Hematopoietic multipotent progenitor cell (in vitro differentiated cells): Measurements from ENCODE around the gene PRKAG1. TPM values are rescaled to one million over a fixed set of nuclear protein-coding genes. Genes with fewer than 3 reads are reported as not detected.

Experiments used
- DNase-seq, 3 donors: peaks; one replicate each; pipeline ENCODE4 v3.0.0-alpha.2; 2011 to 2015; ENCODE audit warnings: low read depth in 2 of 3, low spot score in 2 of 3
- total RNA-seq: library from RNA; depleted of rRNA; stranded (reverse); fragments of >200 nt; gene quantifications from one replicate; pipeline ENCODE4 v1.2.3, GENCODE V29; 2012

The PRKAG1 gene
- total RNA-seq, 1 donor: 38.0 TPM

GRCh38 chr12:48970702-48971334, 47.8 kb downstream of the PRKAG1 start:
- DNase-seq: no peak

DNA sequence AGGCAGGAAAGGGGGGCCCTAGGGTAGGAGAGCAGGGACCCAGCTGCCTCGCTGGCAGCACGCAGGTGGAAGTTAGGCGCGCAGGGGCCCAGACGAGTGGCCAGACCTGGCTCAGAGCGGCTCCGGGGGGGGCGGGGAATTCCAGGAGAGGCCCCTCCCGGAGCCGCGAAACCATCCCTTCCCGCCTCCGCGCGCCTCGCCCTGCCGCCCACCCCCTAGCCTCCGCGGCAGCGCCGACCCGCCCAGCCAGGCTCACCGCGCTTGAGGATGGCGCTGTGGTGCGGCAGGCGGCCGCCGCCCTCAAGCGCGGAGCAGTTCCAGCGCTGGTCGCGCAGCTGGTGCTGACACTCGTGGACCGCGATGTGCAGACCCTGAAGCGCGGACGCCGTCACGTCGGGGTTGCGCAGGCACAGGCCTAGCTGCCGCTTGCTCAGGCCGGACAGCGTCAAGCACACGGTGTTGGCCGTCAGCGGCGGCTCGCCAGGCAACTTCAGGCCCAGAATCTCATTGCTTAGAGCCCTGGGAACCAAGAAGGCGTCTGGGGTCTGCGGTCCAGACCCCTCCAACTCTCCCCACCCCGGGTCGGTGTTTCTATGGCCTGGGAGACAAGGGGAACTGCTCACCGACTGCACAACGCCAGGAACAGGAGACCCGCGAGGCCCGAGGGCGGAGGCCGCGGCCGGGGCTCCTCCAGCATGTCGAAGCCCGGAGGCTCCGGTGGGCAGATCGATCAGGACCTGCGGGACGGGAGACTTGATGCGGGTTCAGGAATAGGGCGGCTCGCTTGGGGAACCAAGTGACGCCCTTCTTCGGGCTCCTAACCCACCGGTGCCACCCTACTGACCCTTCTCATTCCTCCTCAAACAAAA, 48.5 kb downstream of the PRKAG1 start:
- DNase-seq: no peak

- no peak for DNase-seq
These were observed 49.3 kb downstream of the PRKAG1 start for GRCh38 chr12:48969160-48969771.

DNA sequence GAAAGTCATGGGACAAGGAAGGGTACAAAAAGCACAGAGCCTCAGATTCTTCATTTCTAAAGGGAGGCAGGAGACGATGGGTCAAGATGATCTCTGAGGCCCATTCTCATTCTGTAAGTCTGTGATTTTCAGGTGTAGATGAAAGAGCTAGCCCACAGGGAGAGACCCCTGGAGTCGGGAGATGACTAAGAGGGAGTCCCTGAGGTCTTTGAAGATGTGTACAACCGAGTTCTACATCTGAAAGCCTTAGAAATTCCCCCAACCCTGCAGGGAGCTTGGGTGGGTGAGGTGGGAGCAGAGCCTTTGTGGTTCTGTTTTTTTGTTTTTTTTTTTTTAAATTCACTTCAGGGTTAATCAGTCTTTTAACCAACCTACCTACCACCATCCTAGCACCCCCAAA, 50.1 kb downstream of the PRKAG1 start:
- DNase-seq: no peak

DNA sequence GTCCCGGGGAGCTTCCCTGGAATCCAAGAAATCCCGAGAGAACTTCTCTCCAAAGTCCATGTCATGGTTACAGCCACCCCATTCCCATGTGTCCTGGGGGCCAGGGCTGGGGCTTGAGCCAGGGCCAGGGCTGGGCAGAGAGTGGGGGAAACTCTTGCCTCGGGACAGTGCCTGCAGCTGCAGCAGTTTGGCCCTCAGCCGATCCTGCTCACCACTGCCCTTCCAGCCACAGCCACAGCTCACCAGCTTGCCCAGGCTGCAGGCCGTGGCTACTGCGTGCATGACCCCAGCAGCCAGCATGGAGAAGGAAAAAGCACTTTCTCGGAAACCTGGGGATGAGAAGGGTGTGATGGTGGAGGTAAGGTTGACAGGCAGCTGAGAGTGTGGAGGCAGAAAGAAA, 50.6 kb downstream of the PRKAG1 start:
- no peak for DNase-seq

DNA sequence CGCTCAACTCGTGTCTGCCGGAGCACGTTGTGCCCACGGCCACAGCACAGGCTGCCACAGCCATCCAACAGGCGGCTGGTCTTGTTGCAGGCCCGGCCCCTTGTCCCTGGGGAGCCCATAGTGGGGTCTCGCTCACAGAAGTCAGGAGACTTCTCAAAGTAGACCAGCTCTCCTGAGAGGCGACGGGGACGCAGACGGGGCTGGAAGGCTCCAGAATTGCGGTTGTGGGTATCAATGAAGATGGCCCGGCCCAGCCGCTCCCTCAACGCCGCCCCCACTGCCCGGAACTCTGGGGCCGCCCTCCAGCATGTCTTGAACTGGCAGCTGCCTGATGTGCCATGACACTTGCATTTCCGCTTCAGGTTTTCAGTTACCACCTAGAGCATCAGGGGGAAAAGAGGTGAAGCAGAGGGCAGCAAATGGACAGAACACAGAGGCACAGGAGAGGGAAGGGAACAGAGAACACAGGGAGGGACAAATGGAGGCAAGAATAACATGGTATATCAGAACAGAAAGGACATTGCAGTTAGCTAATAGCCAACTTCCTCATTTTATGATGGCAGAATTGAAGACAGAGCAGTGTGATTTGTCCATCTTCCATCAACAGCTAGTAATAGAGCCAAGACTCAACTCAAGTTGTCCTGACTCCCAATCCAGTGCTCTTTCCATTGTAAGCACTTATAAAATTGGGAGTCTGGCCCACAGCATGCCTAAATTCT, 52.2 kb downstream of the PRKAG1 start:
- no peak for DNase-seq

DNA sequence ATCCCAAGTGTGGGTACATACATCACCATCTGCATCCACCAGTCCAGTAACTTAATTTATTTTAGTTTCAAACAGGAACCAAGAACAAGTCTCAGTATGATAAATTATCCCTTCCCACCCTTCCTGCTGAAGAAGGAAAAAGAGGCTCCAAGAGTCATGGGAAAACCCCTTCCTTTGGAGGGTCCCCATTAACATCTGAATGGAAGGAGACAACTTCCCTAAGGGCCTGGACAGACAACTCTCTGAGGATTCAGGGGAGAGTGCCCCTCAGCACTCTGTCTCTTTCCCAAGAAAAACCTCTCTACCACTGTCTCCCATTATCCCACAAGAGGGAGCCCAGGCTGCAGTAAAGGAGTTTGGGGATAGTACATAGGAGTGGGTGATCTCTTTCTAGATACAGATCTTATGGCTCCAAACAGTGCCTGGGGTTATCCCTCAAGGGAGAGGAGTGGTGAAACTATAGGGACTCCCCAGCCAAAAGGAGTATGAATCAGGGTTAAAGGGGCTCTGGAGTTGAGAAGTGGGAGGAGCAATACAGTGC, 53.2 kb downstream of the PRKAG1 start:
- no peak for DNase-seq

DNA sequence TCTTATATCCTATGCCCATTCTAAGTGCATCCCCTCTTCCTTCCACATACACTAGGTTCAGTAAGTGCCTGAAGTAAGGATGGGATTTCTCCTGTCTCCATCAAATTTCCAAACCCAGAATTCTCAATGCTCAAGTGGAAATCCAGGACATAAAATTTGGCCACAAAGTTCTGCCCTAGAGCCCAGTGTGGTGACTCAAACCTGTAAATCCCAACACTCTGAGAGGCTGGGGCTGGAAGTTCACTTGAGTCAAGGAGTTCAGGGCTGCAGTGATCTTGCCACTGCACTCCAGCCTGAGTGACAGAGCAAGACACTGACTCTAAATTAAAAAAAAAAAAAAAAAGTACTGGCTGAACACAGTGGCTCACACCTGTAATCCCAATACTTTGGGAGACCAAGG, 56.8 kb downstream of the PRKAG1 start:
- no peak for DNase-seq

DNA sequence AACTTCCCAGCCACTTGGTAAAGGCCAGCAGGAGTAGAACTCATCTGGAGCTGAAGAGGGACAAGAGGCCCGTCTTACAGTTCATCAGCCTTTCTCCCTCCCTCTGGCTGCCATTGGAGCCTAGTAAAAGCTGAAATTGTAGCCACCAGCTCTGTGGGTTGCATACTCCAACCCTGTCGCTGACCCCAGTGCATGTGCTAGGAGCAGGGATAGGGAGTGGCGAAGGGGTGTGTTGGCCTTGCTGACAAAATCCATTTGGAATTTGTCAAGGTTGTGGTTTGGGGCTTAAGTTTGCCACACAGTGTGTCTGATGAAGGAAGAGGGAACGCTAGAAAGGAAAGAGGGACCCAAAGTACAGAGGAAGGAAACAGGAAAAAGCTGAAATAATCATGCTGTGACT, 57.2 kb downstream of the PRKAG1 start:
- DNase-seq: no peak

DNA sequence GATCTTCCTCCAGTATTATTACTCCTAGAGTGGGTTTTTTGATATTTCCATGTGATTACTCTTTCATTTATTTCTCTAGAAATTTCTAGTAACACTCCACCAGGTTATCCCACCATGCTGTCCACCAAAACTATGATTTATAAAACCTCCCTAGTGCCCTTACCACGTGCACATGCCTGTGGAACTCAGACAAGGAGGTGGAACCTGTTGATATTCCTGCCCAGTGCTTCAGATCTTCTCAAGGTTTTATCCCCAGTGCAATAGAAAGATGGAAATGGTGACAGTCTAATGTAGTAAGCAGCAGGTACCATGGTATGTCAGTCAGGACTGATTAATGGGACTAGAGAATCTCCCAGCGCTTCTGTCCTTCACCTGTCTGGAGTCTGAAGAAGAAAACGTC, 57.7 kb downstream of the PRKAG1 start:
- DNase-seq: no peak

- DNase-seq: no peak
These were observed 60.6 kb downstream of the PRKAG1 start for GRCh38 chr12:48958049-48958388.

DNA sequence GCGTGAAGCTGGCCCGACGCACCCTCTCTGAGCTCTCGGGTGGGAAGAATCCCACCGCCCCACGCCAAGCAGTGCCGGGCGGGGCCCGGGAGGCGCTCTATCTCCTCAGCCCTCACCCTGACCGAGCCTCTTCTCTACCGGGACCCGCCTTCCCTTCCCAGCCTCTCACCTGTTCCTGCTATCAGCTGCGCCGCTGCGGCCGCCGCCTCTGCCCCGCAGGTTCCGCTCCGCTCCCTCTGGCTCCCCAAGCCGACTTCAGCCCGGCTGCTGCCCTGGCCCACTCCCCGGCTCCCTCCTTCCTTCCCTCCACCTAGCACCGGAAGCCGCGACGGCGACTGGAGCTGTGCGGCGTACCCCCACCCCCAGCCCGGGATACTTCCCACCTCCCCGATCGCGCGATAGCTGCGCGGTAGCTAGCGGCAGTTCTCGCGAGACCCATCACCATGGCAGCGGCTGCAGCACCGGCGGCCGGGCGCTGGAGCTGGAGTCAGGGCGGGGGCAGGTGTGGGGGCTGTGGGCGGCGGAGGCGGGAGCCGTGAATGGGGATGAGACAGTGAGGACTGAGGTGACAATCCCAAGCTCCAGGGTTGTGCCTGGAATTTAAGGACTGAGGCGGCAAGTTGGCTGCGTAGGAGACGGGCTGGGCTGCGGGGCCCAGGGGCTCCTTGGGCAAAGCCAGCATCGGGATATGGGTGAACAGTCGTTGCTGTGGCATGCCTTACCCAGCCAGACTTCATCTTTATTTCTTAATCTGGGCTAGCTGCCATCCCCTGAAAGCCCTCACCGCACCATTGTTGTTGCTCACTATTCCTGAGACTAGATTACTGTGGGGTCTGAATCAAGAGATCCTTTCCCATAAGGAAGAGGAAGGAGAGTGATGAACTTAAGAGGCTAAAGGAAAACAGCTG, 61.2 kb downstream of the PRKAG1 start, which contains the start of gene ARF3:
Gene ARF3 (minus strand): TSS at position 347 of the 908 bp plus-strand sequence. CDS start 16,392 bp downstream, outside the sequence.
- DNase-seq: peak; percentile 81 to 93 (median 93)

DNA sequence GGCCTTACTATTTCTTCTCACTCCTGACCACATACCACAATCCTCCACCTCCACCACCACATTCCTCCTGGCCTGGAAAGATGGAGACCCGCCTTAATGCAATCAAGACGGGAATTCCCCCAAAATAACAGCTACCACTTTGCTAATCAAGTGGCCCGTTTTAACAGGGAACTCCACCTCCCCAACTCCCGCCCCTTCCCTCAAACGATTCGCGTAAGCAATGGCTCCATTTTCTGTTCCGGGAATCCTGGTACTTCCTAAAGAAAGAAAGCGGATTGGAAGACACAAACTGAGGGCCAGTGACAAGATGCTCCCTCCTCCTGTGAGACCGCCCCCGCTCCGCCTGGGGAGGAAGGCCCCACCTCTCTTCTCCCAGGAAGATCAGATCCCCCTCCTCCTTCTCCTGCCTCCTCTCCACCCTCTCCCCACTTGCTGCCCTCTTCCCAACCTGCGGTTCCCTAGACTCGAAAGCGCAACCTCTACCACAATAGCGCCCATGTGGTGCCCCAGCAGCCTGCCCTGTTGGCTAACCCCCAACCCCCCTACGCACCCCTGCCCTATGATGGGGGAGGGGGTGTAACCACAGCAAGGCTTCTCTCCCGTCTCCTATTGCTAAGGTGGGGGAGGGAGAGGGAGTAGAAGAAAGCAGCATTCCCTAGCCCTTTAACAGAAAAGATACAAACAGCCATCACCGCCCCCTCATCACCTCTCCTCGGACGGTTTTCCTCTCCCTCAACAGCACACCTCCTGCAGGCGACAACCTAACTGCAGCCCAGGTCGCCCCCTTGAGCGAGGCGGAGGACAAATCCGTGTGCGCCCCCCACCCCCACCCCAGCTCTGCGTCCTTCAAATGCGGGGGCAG, 62.1 kb downstream of the PRKAG1 start:
- peak in 2 of 3 donors; percentile 70 to 78 for DNase-seq

DNA sequence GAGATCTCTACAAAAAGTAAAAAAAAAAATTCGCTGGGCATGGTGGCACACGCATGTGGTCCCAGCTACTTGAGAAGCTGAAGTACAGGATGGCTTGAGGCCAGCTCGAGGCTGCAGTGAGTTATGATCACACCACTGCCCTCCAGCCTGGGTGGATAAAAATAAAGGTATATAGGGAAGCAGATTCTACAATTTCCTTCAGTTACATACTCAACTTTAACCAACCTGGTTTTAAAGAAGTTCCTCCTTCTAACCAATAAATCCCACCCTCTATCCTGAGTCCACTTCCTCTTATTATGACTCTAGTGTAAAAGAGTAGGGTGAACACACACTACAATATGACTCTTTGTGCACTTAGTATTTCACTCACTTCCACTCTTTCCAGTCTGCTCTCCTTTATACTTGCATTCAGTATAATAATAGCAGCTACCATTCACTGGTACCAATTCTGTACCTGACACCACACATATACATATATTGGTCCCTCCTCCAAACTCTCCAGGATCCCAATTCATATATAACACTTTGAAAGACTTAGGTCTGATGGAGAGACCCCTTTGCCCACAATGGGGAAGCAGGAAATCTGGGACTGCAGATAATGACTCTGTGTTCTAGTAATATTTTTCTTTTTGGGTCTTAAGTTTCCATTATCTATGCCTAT, 63.6 kb downstream of the PRKAG1 start:
- DNase-seq: peak in 1 of 3 donors; percentile 81

DNA sequence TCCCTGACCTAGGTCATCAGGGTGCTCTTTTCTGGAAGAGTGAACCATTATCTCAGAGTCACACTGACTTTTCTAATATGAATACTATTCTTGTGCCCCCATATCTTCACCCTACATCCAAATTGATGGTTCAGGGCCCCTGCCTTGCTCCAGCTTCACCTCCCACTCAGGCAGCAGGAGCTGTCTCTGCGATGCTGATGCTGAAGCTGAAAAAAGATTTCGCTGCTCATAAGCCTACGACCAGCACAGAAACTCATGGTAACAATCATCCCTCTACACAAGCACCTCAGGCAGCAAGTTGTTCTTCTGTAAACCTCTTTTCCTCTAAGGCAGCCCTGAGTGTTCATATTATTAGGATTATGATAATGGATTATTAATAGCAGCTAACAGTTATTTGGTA, 64.5 kb downstream of the PRKAG1 start:
- DNase-seq: no peak

DNA sequence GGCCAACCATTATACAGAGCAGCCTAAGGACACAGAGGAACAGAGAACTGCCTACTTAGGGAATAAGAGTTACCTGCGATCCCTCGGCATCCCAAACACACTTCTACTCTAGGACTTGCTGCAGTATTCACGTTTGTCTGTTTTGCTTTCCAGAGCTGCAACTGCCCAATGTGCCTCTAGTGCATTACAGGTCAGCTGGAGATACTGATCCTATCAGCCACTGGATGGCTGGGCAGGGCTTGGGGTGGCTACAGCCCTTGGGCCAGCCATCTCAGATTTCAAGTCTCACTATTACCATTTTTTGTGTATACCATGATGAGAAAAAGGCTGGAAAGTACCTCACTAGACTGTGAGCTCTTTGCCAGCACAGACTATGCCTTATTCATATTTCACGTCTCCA, 65.9 kb downstream of the PRKAG1 start:
- DNase-seq: no peak
